Endodermal cell (in vitro differentiated cells): Measurements from ENCODE around the gene DDX4. TPM values are rescaled to one million over a fixed set of nuclear protein-coding genes. Genes with fewer than 3 reads are reported as not detected.
A peak's percentile ranks its signal among the peaks of the same experiment; 100 is the strongest.

ENCODE experiments used
- DNase-seq: peaks from one replicate; pipeline ENCODE4 v3.0.0-alpha.2; 2017
- H3K27ac ChIP-seq: 2 replicates; pipeline ENCODE4 v1.5.1; 2013; ENCODE audit warnings: mild to moderate bottlenecking, low read depth, low read length, moderate library complexity
- H3K27me3 ChIP-seq: 2 replicates; pipeline ENCODE4 v1.6.1; 2013; ENCODE audit warnings: mild to moderate bottlenecking, low read length, moderate library complexity; ENCODE audit not compliant: insufficient read depth, control insufficient read depth, poor library complexity, severe bottlenecking
- H3K36me3 ChIP-seq: 2 replicates; pipeline ENCODE4 v1.7.0; 2013; ENCODE audit warnings: mild to moderate bottlenecking, low read length, moderate library complexity; ENCODE audit not compliant: control insufficient read depth, insufficient read depth
- H3K4me1 ChIP-seq: one replicate; pipeline ENCODE4 v1.7.0; 2013; ENCODE audit warnings: low read length; ENCODE audit not compliant: control insufficient read depth, insufficient read depth
- H3K4me3 ChIP-seq: 2 replicates; pipeline ENCODE4 v1.5.1; 2013; ENCODE audit warnings: mild to moderate bottlenecking, low read length, moderate library complexity
- H3K9ac ChIP-seq: 2 replicates; pipeline ENCODE4 v1.6.1; 2013; ENCODE audit warnings: mild to moderate bottlenecking, low read length, moderate library complexity; ENCODE audit not compliant: poor library complexity, severe bottlenecking; ENCODE audit errors: extremely low read depth
- H3K9me3 ChIP-seq: 2 replicates; pipeline ENCODE4 v1.6.1; 2013; ENCODE audit warnings: mild to moderate bottlenecking, low read length, moderate library complexity; ENCODE audit not compliant: control insufficient read depth
- H3K27ac Mint-ChIP-seq: 2 replicates; pipeline ENCODE4 v1.8.0; 2020; ENCODE audit warnings: mixed read lengths
- H3K27me3 Mint-ChIP-seq: 2 replicates; pipeline ENCODE4 v1.8.0; 2021; ENCODE audit warnings: mild to moderate bottlenecking, mixed read lengths; ENCODE audit not compliant: insufficient read depth
- H3K36me3 Mint-ChIP-seq: 2 replicates; pipeline ENCODE4 v1.8.0; 2020; ENCODE audit warnings: low read depth, mixed read lengths
- H3K4me1 Mint-ChIP-seq: 2 replicates; pipeline ENCODE4 v1.8.0; 2020; ENCODE audit warnings: mixed read lengths
- H3K4me3 Mint-ChIP-seq: 2 replicates; pipeline ENCODE4 v1.8.0; 2020; ENCODE audit warnings: mild to moderate bottlenecking, moderate library complexity, mixed read lengths
- H3K9me3 Mint-ChIP-seq: 2 replicates; pipeline ENCODE4 v1.8.0; 2020; ENCODE audit warnings: mild to moderate bottlenecking, mixed read lengths
- WGBS, 2 experiments: methylation state at CpG; one replicate each; pipeline versions ENCODE4 v1.1.5 to v1.1.7; 2013; ENCODE audit warnings: missing lambda C conversion rate in 2 of 2, mixed read lengths in 1 of 2; ENCODE audit not compliant: insufficient coverage in 1 of 2, insufficient read length in 1 of 2; 5-methylcytosine and 5-hydroxymethylcytosine counted together
- total RNA-seq, 2 donors: library from RNA; stranded (reverse); fragmentation: NEBNext Ultra II Directional in 1 of 2; extraction: Animal tissue kit (Norgen Biotek cat#: 25700) in 1 of 2; gene quantifications; 2 replicates in 1 of 2; 3 replicates in 1 of 2; pipeline ENCODE4 v1.2.1, GENCODE V29; 2021
- TF ChIP-seq, protein P1 (sequence below): fragments of 200-600 bp; sonication (generic); conservative IDR thresholded peaks from 2 replicates; pipeline ENCODE4 v1.5.0; 2021; ENCODE audit warnings: antibody characterized with exemption, mild to moderate bottlenecking

DDX4 gene
- total RNA-seq, 2 donors from 2014 or later = not detected

DNA sequence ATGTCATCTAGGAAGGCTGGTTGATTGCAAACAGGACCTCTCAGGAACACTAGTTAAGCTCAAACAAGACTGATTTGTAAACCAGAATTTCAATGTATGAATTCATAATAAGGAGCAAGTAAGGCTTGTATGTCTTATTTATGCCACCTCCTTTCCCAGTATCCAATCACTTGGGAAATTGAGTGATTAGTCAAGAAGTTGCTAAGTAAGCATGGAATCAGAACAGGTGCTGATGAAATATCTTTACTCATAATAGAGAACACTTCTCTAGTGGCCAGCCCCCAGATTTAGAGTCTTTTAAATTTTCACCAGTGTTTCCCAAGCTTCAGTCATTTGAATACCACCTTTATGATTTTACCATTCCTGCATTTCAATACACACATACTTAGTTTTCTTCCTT, 5.3 kb upstream of the DDX4 start:
- Histone ChIP-seq H3K9ac (no peak overlapping the region), H3K9me3 (no peaks in the 10 kb centered on the region), H3K4me1 (no peaks in the 10 kb centered on the region), H3K27me3 (no peaks in the 10 kb centered on the region), H3K4me3 (no peak overlapping the region), H3K36me3 (no peaks in the 10 kb centered on the region), H3K27ac (no peak overlapping the region)
- Mint-ChIP-seq H3K36me3 (no peaks in the 10 kb centered on the region), H3K4me1 (no peaks in the 10 kb centered on the region), H3K9me3 (peaks cover 1% of the 10 kb centered on the region), H3K27me3 (peaks cover 2% of the 10 kb centered on the region), H3K4me3 (no peak overlapping the region), H3K27ac (no peak overlapping the region)
- DNase-seq = no peak
- TF ChIP-seq, protein P1, sequence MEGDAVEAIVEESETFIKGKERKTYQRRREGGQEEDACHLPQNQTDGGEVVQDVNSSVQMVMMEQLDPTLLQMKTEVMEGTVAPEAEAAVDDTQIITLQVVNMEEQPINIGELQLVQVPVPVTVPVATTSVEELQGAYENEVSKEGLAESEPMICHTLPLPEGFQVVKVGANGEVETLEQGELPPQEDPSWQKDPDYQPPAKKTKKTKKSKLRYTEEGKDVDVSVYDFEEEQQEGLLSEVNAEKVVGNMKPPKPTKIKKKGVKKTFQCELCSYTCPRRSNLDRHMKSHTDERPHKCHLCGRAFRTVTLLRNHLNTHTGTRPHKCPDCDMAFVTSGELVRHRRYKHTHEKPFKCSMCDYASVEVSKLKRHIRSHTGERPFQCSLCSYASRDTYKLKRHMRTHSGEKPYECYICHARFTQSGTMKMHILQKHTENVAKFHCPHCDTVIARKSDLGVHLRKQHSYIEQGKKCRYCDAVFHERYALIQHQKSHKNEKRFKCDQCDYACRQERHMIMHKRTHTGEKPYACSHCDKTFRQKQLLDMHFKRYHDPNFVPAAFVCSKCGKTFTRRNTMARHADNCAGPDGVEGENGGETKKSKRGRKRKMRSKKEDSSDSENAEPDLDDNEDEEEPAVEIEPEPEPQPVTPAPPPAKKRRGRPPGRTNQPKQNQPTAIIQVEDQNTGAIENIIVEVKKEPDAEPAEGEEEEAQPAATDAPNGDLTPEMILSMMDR = no peak

DNA sequence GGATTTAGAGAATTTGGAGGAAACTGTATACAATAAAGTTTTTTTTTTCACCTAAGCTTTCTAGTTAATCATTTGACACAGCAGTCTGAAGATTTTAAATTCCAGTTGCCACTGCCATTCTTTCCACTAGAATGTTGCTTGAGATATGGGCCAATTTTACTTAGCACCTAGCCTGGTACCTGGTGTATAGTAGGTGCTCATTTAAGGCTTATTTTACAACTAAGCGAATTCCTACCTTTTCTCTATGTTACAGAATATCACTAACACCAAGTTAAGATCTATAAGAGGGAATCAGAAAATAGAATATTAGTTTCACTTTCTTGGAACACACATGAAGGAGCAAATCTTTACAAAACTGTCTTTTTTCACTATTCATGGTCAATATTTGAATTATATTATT, 3.2 kb upstream of the DDX4 start:
- Histone ChIP-seq H3K4me1 (no peaks in the 10 kb centered on the region), H3K4me3 (no peak overlapping the region), H3K27ac (no peak overlapping the region), H3K27me3 (no peaks in the 10 kb centered on the region), H3K9me3 (no peaks in the 10 kb centered on the region), H3K36me3 (no peaks in the 10 kb centered on the region), H3K9ac (no peak overlapping the region)
- DNase-seq = no peak
- TF ChIP-seq, protein P1 = no peak
- Mint-ChIP-seq H3K9me3 (peaks cover 5% of the 10 kb centered on the region), H3K27ac (no peak overlapping the region), H3K36me3 (no peaks in the 10 kb centered on the region), H3K27me3 (peaks cover 2% of the 10 kb centered on the region), H3K4me1 (no peaks in the 10 kb centered on the region), H3K4me3 (no peak overlapping the region)
- no CpG with 5 or more reads among the region's 1 CpG for WGBS, 2 experiments

DNA sequence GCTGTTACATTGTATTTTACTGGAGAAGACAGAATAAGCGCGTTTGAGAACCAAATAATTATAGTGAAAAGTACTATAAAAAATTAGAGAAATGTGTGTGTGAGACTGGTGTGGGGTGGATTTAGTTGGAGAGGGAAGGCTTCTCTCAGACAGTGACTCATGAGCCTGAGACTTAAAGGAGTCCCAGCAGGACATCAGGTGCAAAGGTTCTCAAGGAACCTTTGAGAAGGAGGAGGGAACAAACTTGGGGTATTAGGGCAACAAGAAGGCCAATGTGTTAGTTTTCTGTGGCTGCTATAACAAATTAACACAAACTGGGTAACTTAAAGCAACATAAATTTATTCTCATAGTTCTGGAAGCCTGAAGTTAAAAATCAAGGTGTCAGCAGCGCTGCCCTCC, 4.9 kb downstream of the DDX4 start:
- Mint-ChIP-seq H3K36me3 (no peaks in the 10 kb centered on the region), H3K9me3 (peaks cover 3% of the 10 kb centered on the region), H3K4me3 (no peak overlapping the region), H3K4me1 (peaks cover 9% of the 10 kb centered on the region), H3K27ac (peak overlapping the region; percentile 31), H3K27me3 (no peaks in the 10 kb centered on the region)
- H3K27ac ChIP-seq = no peak overlapping the region
- H3K4me1 ChIP-seq = peaks cover 3% of the 10 kb centered on the region
- TF ChIP-seq, protein P1 = no peak
- no peak overlapping the region for H3K9ac ChIP-seq
- WGBS, 2 experiments = 94 to 96% methylated on average over 3 of the region's 3 CpGs
- DNase-seq = peak; percentile 57
- no peak overlapping the region for H3K4me3 ChIP-seq
- no peaks in the 10 kb centered on the region for H3K27me3 ChIP-seq
- H3K9me3 ChIP-seq = no peaks in the 10 kb centered on the region
- no peaks in the 10 kb centered on the region for H3K36me3 ChIP-seq
